K562 (cell line): Measurements from ENCODE around the gene SEPTIN1. TPM values are rescaled to one million over a fixed set of nuclear protein-coding genes. Genes with fewer than 3 reads are reported as not detected.

Experiments
- ATAC-seq: fragments of 200-7000 bp; cut with Tn5 transposase; 3 replicates; pipeline ENCODE4 v1.9.1; 2020; ENCODE audit warnings: moderate library complexity
- BruUV-seq: library from RNA; stranded (reverse); fragments of 400-500 nt; replicated peaks from 2 replicates; lab custom pipeline; 2021; lab: Mats Ljungman, UMichigan
- CTCF ChIA-PET: fragments of 300-600 bp; formaldehyde crosslinking; extraction: SDS; loops from one replicate; lab custom pipeline; 2021; ENCODE audit warnings: low intra/inter-chr PET ratio; lab: Yijun Ruan, JAX
- POLR2A ChIA-PET: fragments of 300-600, 350-650 bp; sonication (Branson Sonifier 250); formaldehyde crosslinking; extraction: SDS; loops from one replicate; lab custom pipeline; 2021; ENCODE audit warnings: antibody characterized with exemption, inconsistent platforms; lab: Yijun Ruan, JAX
- DNase-seq, 4 experiments: peaks; one replicate each; pipeline versions ENCODE4 v3.0.0 to v3.0.0-alpha.2; 2011 to 2018; ENCODE audit warnings: low spot score in 3 of 4, mixed read lengths in 3 of 4; ENCODE audit errors: extremely low read depth in 1 of 4
- FAIRE-seq: peaks from 2 replicates; lab custom pipeline; 2011; peaks lifted over from hg19 to GRCh38; lab: Jason Lieb, UNC
- H2AFZ ChIP-seq: 2 replicates; pipeline ENCODE4 v1.6.0; 2011; ENCODE audit warnings: low read depth, low read length, control low read depth, inconsistent platforms
- H3K27ac ChIP-seq: fragments of 200-600 bp; 3 replicates; pipeline ENCODE4 v1.8.0; 2011; ENCODE audit warnings: low read depth, mild to moderate bottlenecking, control low read depth, inconsistent platforms, low read length, moderate library complexity, mixed read lengths; ENCODE audit errors: extremely low read depth
- H3K27me3 ChIP-seq, 2 experiments: fragments of 300-600 bp in 1 of 2; 2 replicates in 1 of 2; 3 replicates in 1 of 2; pipeline versions ENCODE4 v1.6.0 to v1.8.0; 2011; ENCODE audit warnings: inconsistent platforms in 2 of 2, low read length in 2 of 2, mild to moderate bottlenecking in 1 of 2, mixed read lengths in 1 of 2, moderate library complexity in 1 of 2; ENCODE audit not compliant: control insufficient read depth in 2 of 2, insufficient read depth in 2 of 2
- H3K36me3 ChIP-seq: fragments of 300-600 bp; 3 replicates; pipeline ENCODE4 v1.8.0; 2011; ENCODE audit warnings: mild to moderate bottlenecking, low read length, inconsistent platforms; ENCODE audit not compliant: control insufficient read depth, insufficient read depth
- H3K4me1 ChIP-seq, 2 experiments: fragments of 200-600 bp in 1 of 2; replicated peaks in 1 of 2; 2 replicates in 1 of 2; 3 replicates in 1 of 2; pipeline versions ENCODE4 v1.5.1 to v1.8.0; 2011; ENCODE audit warnings: inconsistent platforms in 2 of 2, low read length in 2 of 2, mild to moderate bottlenecking in 1 of 2, mixed read lengths in 1 of 2, moderate library complexity in 1 of 2; ENCODE audit not compliant: control insufficient read depth in 2 of 2, insufficient read depth in 2 of 2
- H3K4me2 ChIP-seq: 2 replicates; pipeline ENCODE4 v1.6.1; 2011; ENCODE audit warnings: low read length, control low read depth, inconsistent platforms, mixed read lengths; ENCODE audit not compliant: insufficient read depth
- H3K4me3 ChIP-seq: fragments of 200-600 bp; sonication (generic), shearing (Covaris generic); 2 replicates; pipeline ENCODE4 v1.5.1; 2016; ENCODE audit warnings: control low read depth, inconsistent platforms
- H3K79me2 ChIP-seq: fragments of 200-600 bp; 3 replicates; pipeline ENCODE4 v1.8.0; 2011; ENCODE audit warnings: low read length, inconsistent platforms; ENCODE audit not compliant: control insufficient read depth, insufficient read depth
- H3K9ac ChIP-seq, 2 experiments: 2 replicates each; pipeline versions ENCODE4 v1.6.0 to v1.6.1; 2011; ENCODE audit warnings: low read depth in 2 of 2, low read length in 2 of 2, control low read depth in 1 of 2, inconsistent platforms in 1 of 2, mild to moderate bottlenecking in 1 of 2, mixed read lengths in 1 of 2; ENCODE audit not compliant: insufficient read depth in 1 of 2
- H3K9me1 ChIP-seq: one replicate; pipeline ENCODE4 v1.6.0; 2011; ENCODE audit warnings: inconsistent platforms, mild to moderate bottlenecking, low read length, moderate library complexity; ENCODE audit not compliant: control insufficient read depth, insufficient read depth
- H3K9me3 ChIP-seq: replicated peaks from 2 replicates; pipeline ENCODE4 v1.5.1; 2011; ENCODE audit warnings: low read depth, low read length, inconsistent platforms; ENCODE audit not compliant: control insufficient read depth, insufficient read depth
- H4K20me1 ChIP-seq: replicated peaks from 2 replicates; pipeline ENCODE4 v1.6.1; 2011; ENCODE audit warnings: low read length, inconsistent platforms, mixed read lengths; ENCODE audit not compliant: control insufficient read depth, insufficient read depth
- FOSL1 ChIP-seq: fragments of 200-800 bp; sonication (Bioruptor generic); conservative IDR thresholded peaks from 2 replicates; pipeline ENCODE4 v1.6.1; 2016; ENCODE audit warnings: missing genetic modification characterization, missing compliant biosample characterization
- FOXK1 ChIP-seq: sonication (generic); formaldehyde crosslinking; IDR thresholded peaks from 2 replicates; pipeline ENCODE4 v1.8.0; 2022; ENCODE audit warnings: missing genetic modification reagents, mild to moderate bottlenecking, borderline replicate concordance
- GABPB2 ChIP-seq: fragments of 250-450 bp; sonication (Bioruptor Pico); conservative IDR thresholded peaks from 2 replicates; pipeline ENCODE4 v1.5.1; 2021; ENCODE audit warnings: mild to moderate bottlenecking
- JUND ChIP-seq, 2 experiments: IDR thresholded peaks; 2 replicates in 1 of 2; 3 replicates in 1 of 2; pipeline ENCODE4 v1.6.1; 2011; ENCODE audit warnings: borderline replicate concordance in 2 of 2, low read depth in 2 of 2, low read length in 2 of 2, improper control_type of control experiment in 1 of 2, missing biosample characterization in 1 of 2, missing genetic modification characterization in 1 of 2, missing genetic modification reagents in 1 of 2
- NFE2 ChIP-seq: IDR thresholded peaks from 2 replicates; pipeline ENCODE4 v1.6.1; 2014; ENCODE audit warnings: antibody characterized with exemption, low read depth
- NFRKB ChIP-seq: fragments of 450-650 bp; IDR thresholded peaks from 2 replicates; pipeline ENCODE4 v1.6.1; 2016; ENCODE audit warnings: low read depth
- SIN3A ChIP-seq, 2 experiments: fragments of 150-350 bp in 1 of 2; IDR thresholded peaks; 2 replicates each; pipeline ENCODE4 v1.6.1; 2011 to 2016; ENCODE audit warnings: borderline replicate concordance in 2 of 2, low read depth in 2 of 2, low read length in 2 of 2, mild to moderate bottlenecking in 2 of 2, moderate library complexity in 2 of 2; ENCODE audit not compliant: control insufficient read depth in 1 of 2
- SIN3B ChIP-seq: fragments of 450-650 bp; IDR thresholded peaks from 2 replicates; pipeline ENCODE4 v1.6.1; 2017; ENCODE audit warnings: low read depth, mild to moderate bottlenecking, moderate library complexity
- STAG1 ChIP-seq: sonication (generic); formaldehyde crosslinking; IDR thresholded peaks from 2 replicates; pipeline ENCODE4 v1.5.0; 2020; ENCODE audit warnings: missing genetic modification reagents, borderline replicate concordance
- ZBTB17 ChIP-seq: fragments of 450-650 bp; formaldehyde crosslinking; IDR thresholded peaks from 2 replicates; pipeline ENCODE4 v1.4.0; 2020; ENCODE audit warnings: mild to moderate bottlenecking
- ZNF41 ChIP-seq: fragments of 250-450 bp; sonication (Bioruptor Pico); conservative IDR thresholded peaks from 2 replicates; pipeline ENCODE4 v1.4.0; 2020; ENCODE audit warnings: mild to moderate bottlenecking
- ZNF583 ChIP-seq: fragments of 250-450 bp; sonication (Bioruptor Pico); IDR thresholded peaks from 2 replicates; pipeline ENCODE4 v1.4.0; 2020
- WGBS: fragments of 100-300 bp; shearing (Covaris generic); methylation state at CpG from one replicate; pipeline ENCODE4 v1.1.6; 2016; ENCODE audit warnings: low coverage, mixed read lengths; ENCODE audit not compliant: insufficient coverage; ENCODE audit errors: missing lambda C conversion rate; 5-methylcytosine and 5-hydroxymethylcytosine counted together
- in situ Hi-C: fragments of 300-500 bp; cut with MboI; formaldehyde crosslinking; loops from 4 replicates; pipeline ENCODE4 v1.15.0; 2018; ENCODE audit warnings: inconsistent platforms, mixed read lengths
- intact Hi-C: fragments of 100-400 bp; cut with micrococcal nuclease; formaldehyde crosslinking; loops from 2 replicates; pipeline ENCODE4 v1.14.2; 2022
- polyA plus RNA-seq, 8 experiments: library from polyadenylated mRNA; depleted of rRNA in 4 of 8; stranded (reverse) in 5 of 8; unstranded in 3 of 8; fragments of >200 nt; fragmentation: Nextera tagmentation in 2 of 8; fragmentation: Illumina TruSeq in 1 of 8; extraction: Ambion mirVana in 2 of 8; extraction: Trizol in 1 of 8; gene quantifications; 2 replicates each; pipeline versions ENCODE4 v1.2.1 to v1.2.3, GENCODE V29; 2011 to 2014; ENCODE audit warnings: inconsistent platforms in 1 of 8, missing spikeins in 1 of 8
- total RNA-seq, 7 experiments: library from RNA; depleted of rRNA in 6 of 7; stranded (reverse); fragments of >200 nt in 6 of 7; fragmentation: Illumina TruSeq in 2 of 7; extraction: Trizol in 2 of 7; gene quantifications; 2 replicates each; pipeline versions ENCODE4 v1.2.1 to v1.2.3, GENCODE V29; 2011 to 2021; ENCODE audit warnings: low replicate concordance in 1 of 7
- TF ChIP-seq, protein P1 (sequence below): sonication (generic); formaldehyde crosslinking; IDR thresholded peaks from 2 replicates; pipeline ENCODE4 v1.8.0; 2022; ENCODE audit warnings: mild to moderate bottlenecking, missing genetic modification reagents, borderline replicate concordance
- TF ChIP-seq, protein P2 (sequence below): fragments of 450-650 bp; IDR thresholded peaks from 2 replicates; pipeline ENCODE4 v1.6.1; 2016; ENCODE audit warnings: mild to moderate bottlenecking
- TF ChIP-seq, protein P3 (sequence below): fragments of 250-450 bp; sonication (Bioruptor Pico); IDR thresholded peaks from 2 replicates; pipeline ENCODE4 v1.4.0; 2020; ENCODE audit warnings: mild to moderate bottlenecking, moderate library complexity

SEPTIN1 gene
- total and polyA plus RNA-seq, 9 of the 15 experiments (the other 6 are each of a cell fraction or from before 2014, with no cell fraction given) = 0.23 to 5.6 (median 1.7) TPM; not detected in 1

DNA sequence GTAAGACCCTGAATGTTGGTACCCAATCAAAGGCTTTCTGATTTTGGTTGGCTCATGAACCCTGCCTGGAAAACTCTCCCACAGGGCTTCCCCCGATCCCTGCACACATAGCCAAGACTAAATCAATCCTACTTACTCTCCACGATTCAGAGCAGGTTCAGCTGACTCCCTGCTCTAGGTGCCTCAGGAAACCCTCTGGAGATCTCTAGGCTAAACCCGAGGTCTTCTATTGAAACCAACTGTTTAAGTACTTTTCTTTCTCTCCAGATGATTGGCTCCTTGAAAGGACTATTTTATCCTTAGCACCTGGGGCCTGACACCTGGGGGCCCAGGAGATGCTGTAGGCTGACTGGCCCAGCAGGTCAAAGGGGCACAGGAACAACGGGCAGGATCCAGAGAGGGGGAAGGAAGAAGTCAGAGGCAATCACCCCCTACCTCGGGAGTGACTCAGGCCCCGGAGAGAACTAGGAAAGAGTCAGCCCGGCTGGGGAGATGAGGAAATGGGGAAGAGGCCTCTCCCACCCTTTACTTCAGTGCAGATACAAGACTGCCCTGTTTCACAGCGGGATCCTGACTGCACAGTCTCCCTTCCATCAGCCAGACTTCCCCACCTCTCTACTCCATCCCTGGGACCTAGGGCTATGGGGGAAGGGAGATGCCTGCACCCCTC, 14.1 kb downstream of the SEPTIN1 start:
- H3K79me2 ChIP-seq = peaks cover 57% of the 10 kb centered on the region
- DNase-seq (peak in 3 of 4 experiments; percentile 24 to 60 (median 31)), ATAC-seq (no peak), FAIRE-seq (peak; percentile 77)
- in situ Hi-C loops (loop anchor here (25.0 kb wide), 1 partner anchor 906 kb away; the partner anchor contains the start of genes BOLA2, SLX1B and SULT1A4), intact Hi-C loops (no loop called here)
- peak overlapping the region; percentile 72; the same call in 2 of the 3 replicates for H3K27ac ChIP-seq
- H3K4me3 ChIP-seq = peak overlapping the region; percentile 74
- WGBS = 2% methylated on average over 8 of the region's 8 CpGs
- peaks cover 23% of the 10 kb centered on the region for H4K20me1 ChIP-seq
- H3K9ac ChIP-seq = peak overlapping the region; percentile 70 to 98
- H3K4me1 ChIP-seq = peaks cover 25 to 44% of the 10 kb centered on the region in 2 experiments; a peak in 4 of 5 replicates
- peaks cover 6% of the 10 kb centered on the region for H3K9me1 ChIP-seq
- peaks cover 40% of the 10 kb centered on the region for H3K36me3 ChIP-seq
- no peaks in the 10 kb centered on the region for H3K27me3 ChIP-seq
- peak overlapping the region; percentile 90 for H3K4me2 ChIP-seq
- no TSS peak for BruUV-seq
- H3K9me3 ChIP-seq = no peaks in the 10 kb centered on the region
- ChIA-PET CTCF (no interaction called here), POLR2A (interaction anchor here (0.7 to 6.3 kb wide), 4 partner anchors 10 to 261 kb away, joined by 3 to 77 read pairs (median 4); partner anchors contain the start of gene CD2BP2)
- H2AFZ ChIP-seq = no peak overlapping the region
- TF ChIP-seq, protein P1, sequence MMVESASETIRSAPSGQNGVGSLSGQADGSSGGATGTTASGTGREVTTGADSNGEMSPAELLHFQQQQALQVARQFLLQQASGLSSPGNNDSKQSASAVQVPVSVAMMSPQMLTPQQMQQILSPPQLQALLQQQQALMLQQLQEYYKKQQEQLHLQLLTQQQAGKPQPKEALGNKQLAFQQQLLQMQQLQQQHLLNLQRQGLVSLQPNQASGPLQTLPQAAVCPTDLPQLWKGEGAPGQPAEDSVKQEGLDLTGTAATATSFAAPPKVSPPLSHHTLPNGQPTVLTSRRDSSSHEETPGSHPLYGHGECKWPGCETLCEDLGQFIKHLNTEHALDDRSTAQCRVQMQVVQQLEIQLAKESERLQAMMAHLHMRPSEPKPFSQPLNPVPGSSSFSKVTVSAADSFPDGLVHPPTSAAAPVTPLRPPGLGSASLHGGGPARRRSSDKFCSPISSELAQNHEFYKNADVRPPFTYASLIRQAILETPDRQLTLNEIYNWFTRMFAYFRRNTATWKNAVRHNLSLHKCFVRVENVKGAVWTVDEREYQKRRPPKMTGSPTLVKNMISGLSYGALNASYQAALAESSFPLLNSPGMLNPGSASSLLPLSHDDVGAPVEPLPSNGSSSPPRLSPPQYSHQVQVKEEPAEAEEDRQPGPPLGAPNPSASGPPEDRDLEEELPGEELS (CRISPR knock-in tag) = no peak
- TF ChIP-seq SIN3A (IDR thresholded peaks at IDR 0.05; ENCODE audit: borderline replicate concordance in 2 of 2, control insufficient read depth in 1 of 2, low read depth in 2 of 2, low read length in 2 of 2) (peak; percentile 50 to 55; a peak in 2 of 4 replicates), ZBTB17 (CRISPR knock-in tag) (no peak), JUND (IDR thresholded peaks at IDR 0.05; ENCODE audit: borderline replicate concordance, low read depth, low read length) (peak; percentile 10; the same call in 1 of the 2 replicates), JUND (tag; IDR thresholded peaks at IDR 0.05; ENCODE audit: borderline replicate concordance, low read depth, low read length) (no peak), ZNF583 (CRISPR knock-in tag) (no peak), NFRKB (no peak), FOXK1 (CRISPR knock-in tag) (0 out of 2 replicates have a peak, but pooled peaks have one; percentile 20), NFE2 (peak; percentile 54; the same call in 1 of the 2 replicates), SIN3B (no peak), FOSL1 (tag) (peak; percentile 52), STAG1 (no peak), GABPB2 (CRISPR knock-in tag) (no peak), ZNF41 (CRISPR knock-in tag) (no peak)
- TF ChIP-seq, protein P2, sequence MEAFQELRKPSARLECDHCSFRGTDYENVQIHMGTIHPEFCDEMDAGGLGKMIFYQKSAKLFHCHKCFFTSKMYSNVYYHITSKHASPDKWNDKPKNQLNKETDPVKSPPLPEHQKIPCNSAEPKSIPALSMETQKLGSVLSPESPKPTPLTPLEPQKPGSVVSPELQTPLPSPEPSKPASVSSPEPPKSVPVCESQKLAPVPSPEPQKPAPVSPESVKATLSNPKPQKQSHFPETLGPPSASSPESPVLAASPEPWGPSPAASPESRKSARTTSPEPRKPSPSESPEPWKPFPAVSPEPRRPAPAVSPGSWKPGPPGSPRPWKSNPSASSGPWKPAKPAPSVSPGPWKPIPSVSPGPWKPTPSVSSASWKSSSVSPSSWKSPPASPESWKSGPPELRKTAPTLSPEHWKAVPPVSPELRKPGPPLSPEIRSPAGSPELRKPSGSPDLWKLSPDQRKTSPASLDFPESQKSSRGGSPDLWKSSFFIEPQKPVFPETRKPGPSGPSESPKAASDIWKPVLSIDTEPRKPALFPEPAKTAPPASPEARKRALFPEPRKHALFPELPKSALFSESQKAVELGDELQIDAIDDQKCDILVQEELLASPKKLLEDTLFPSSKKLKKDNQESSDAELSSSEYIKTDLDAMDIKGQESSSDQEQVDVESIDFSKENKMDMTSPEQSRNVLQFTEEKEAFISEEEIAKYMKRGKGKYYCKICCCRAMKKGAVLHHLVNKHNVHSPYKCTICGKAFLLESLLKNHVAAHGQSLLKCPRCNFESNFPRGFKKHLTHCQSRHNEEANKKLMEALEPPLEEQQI = no peak
- TF ChIP-seq, protein P3, sequence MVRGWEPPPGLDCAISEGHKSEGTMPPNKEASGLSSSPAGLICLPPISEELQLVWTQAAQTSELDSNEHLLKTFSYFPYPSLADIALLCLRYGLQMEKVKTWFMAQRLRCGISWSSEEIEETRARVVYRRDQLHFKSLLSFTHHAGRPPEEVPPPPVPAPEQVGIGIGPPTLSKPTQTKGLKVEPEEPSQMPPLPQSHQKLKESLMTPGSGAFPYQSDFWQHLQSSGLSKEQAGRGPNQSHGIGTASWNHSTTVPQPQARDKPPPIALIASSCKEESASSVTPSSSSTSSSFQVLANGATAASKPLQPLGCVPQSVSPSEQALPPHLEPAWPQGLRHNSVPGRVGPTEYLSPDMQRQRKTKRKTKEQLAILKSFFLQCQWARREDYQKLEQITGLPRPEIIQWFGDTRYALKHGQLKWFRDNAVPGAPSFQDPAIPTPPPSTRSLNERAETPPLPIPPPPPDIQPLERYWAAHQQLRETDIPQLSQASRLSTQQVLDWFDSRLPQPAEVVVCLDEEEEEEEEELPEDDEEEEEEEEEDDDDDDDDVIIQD (CRISPR knock-in tag) = no peak
